Endothelial cell of coronary artery (primary cell): Measurements from ENCODE around the gene RNU6-7. TPM values are rescaled to one million over a fixed set of nuclear protein-coding genes. Genes with fewer than 3 reads are reported as not detected.

ENCODE experiments used
- total RNA-seq: library from RNA; depleted of rRNA; stranded (reverse); fragments of >200 nt; gene quantifications from 2 replicates; pipeline ENCODE4 v1.2.3, GENCODE V29; 2014

Gene RNU6-7
- total RNA-seq = not detected in 2 replicates

DNA sequence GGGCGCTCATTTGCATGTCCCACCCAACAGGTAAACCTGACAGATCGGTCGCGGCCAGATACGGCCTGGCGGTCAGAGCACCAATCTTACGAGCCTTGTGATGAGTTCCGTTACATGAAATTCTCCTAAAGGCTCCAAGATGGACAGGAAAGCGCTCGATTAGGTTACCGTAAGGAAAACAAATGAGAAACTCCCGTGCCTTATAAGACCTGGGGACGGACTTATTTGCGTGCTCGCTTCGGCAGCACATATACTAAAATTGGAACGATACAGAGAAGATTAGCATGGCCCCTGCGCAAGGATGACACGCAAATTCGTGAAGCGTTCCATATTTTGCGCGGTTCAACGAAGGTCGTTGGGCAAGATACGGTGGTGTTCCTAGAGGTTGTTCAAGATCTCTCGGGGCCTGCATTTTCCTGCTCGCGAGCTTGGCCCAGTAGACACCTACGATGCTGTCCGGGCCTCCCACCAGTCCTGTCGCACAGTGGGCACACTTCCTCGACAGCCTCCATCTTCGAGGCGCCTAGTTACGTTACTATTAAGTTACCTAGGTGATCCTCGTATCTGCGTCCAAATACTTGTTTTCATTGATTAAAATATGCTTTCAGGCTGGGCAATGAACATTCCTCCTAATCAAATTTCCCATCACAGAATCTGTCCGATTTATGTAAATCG is at the start of gene RNU6-7:
RNU6-7 (plus strand) TSS at position 230 of the 675 bp plus-strand sequence.

DNA sequence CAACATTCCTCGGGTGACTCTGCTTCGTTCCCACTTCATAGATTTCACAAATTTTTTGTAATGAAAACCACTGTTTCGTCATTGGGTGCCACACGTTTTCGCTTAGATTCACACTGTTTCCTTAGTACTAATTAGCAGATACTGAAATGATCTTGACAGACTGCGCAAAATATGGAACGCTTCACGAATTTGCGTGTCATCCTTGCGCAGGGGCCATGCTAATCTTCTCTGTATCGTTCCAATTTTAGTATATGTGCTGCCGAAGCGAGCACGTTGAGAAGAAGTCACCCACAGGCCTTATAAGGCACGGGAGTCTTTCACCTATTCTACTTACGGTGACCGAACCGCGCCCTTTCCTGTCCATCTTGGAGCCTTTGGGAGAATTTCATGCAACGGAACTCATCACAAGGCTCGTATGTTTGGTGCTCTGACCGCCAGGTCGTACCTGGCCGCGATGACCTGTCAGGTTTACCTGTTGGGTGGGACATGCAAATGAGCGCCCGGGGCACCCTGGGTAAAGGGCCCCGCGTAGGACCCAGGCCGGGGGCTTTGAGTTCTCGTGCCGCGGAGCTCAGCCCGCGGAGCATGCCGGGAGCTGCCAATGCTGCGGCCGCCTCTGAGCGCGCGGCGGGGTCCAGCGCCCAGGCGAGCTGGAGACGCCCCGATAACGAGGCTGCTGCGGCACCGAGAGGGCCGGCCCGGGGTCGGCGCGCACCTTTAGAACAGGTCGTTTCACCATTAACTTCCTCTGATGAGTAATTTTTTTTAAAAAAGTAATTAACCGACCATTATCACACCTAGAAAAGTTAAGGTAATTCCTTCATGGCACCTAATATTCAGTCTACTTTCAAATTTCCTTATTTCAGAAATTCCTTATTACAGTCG is 1.4 kb downstream of the RNU6-7 start, which contains the start of gene RNU6-8:
RNU6-8 (minus strand) TSS at position 272 of the 885 bp plus-strand sequence.

Other genes with a start within 250 kb of the RNU6-7 start
- 28.5 and 40.7 TPM in 2 replicates for gene ARHGAP5, start 124.7 kb upstream of the RNU6-7 start, total RNA-seq
- not detected in 2 replicates for gene RNU6-8, start 1.2 kb downstream of the RNU6-7 start, total RNA-seq
- 0.36 and 0.56 TPM in 2 replicates for gene AKAP6, start 127.3 kb downstream of the RNU6-7 start, total RNA-seq